ENCODE data around the gene OGFOD3. TPM values are rescaled to one million over a fixed set of nuclear protein-coding genes. Genes with fewer than 3 reads are reported as not detected.
A peak's percentile ranks its signal among the peaks of the same experiment; 100 is the strongest.
"Not testable (repeated sequence)": the region's sequence is repeated elsewhere in the genome, so short reads cannot be mapped to it uniquely, and the experiment has no call there.

Gene OGFOD3
- total RNA-seq, 4 donors from 2014 or later: 25.8 to 72.1 (median 27.7) TPM

DNA sequence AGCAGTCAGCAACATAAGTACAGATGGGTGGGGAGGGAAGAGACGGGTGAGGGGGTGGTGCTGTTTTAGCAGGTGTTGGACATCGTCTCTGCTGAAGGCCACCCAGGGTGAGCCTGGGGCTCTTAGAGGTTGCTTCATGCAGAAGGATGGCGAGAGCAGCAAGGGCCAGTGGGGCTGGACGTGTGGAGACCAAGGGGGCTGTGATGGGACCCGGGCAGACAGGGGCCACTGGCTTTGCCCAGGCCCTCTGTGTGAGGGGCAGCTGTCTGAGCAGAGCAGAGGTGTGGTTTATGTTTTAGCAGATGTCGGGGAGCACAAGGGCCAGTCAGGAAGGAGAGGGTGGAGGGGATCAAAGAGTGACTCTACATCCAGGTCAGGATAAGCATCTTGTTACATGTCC lies 45.0 kb upstream of the OGFOD3 start:
- Histone ChIP-seq H3K27ac (no peak overlapping the region), H3K27me3 (no peaks in the 10 kb centered on the region), H3K9me3 (no peaks in the 10 kb centered on the region), H3K4me3 (no peak overlapping the region), H3K4me1 (peaks cover 7 to 9% of the 10 kb centered on the region in 2 donors), H3K36me3 (peaks cover 0 to 74% of the 10 kb centered on the region in 2 donors)
- TF ChIP-seq, protein P1, sequence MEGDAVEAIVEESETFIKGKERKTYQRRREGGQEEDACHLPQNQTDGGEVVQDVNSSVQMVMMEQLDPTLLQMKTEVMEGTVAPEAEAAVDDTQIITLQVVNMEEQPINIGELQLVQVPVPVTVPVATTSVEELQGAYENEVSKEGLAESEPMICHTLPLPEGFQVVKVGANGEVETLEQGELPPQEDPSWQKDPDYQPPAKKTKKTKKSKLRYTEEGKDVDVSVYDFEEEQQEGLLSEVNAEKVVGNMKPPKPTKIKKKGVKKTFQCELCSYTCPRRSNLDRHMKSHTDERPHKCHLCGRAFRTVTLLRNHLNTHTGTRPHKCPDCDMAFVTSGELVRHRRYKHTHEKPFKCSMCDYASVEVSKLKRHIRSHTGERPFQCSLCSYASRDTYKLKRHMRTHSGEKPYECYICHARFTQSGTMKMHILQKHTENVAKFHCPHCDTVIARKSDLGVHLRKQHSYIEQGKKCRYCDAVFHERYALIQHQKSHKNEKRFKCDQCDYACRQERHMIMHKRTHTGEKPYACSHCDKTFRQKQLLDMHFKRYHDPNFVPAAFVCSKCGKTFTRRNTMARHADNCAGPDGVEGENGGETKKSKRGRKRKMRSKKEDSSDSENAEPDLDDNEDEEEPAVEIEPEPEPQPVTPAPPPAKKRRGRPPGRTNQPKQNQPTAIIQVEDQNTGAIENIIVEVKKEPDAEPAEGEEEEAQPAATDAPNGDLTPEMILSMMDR (IDR thresholded peaks at IDR 0.05 in 4 of 5, conservative IDR thresholded peaks at IDR 0.05 in 1 of 5): no peak
- no peak for TF ChIP-seq POLR2A (IDR thresholded peaks at IDR 0.05)
- DNase-seq: no peak
- in situ Hi-C loops (cut with MboI; ENCODE audit: low sequenced_read_pairs in 4 of 4) (no loop called here), intact Hi-C loops (cut with DNase I; ENCODE audit: low total_unique reads) (no loop called here)
- no peak for ATAC-seq

DNA sequence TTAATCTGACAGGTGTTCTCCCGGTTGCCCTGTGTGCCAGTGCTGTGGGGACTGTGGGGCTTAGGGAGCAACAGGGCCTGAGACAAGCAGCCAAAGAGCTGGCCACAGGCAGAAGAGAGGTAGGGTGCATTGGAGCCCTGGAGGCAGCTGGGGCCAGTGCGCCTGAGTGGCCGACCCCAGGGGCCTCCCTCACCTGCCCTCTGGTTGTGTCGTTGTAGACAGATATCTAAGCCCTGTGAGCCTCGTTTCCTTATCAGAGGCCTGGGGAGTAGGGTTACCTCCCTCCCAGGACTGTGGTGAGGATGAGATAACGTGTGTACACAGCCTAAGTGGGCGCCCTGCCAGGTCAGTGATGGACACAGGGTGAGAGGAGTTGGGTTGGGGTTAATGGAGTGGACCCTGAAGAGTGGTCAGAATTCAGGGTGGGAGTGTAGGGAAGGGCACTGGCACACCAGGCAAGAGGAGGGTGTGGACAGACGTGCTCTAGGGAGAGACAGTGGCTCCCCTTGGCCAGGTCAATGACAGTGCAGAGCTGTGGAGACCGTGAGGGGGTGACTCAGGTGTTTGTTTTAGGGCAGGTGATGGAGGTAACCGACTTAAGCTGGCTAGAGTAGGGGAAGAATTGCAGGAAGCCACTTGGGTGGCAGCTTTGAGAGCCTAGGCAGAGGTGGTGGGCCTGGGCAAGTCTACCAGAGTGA lies 43.6 kb upstream of the OGFOD3 start:
- in situ Hi-C loops (cut with MboI; ENCODE audit: low sequenced_read_pairs in 4 of 4): no loop called here
- peaks cover 15 to 17% of the 10 kb centered on the region in 2 donors for H3K4me1 ChIP-seq

DNA sequence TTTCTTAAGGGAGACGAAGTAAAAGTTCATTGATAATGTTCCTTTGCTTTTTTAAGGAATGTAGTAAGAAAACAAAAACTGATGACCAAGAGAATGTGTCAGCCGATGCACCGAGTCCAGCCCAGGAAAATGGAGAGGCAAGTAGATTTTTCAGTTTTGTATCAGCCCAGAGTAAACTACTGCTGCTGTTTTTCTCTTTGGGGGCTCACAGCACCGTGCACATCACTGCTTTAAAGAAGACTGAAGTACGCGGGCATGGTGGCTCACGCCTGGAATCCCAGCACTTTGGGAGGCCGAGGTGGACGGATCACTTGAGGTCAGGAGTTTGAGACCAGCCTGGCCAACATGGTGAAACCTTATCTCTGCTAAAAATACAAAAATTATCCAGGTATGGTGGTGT lies 41.5 kb upstream of the OGFOD3 start:
- H3K9me3 ChIP-seq; DNase-seq; H3K27me3 ChIP-seq; H3K4me3 ChIP-seq; ATAC-seq; H3K27ac ChIP-seq; in situ Hi-C loops (cut with MboI; ENCODE audit: low sequenced_read_pairs in 4 of 4): not testable (repeated sequence)
- H3K4me1 ChIP-seq: peaks cover 16 to 21% of the 10 kb centered on the region in 2 donors
- intact Hi-C loops (cut with DNase I; ENCODE audit: low total_unique reads): loop anchor here (2.0 to 10.0 kb wide), 2 partner anchors 95 to 535 kb away; partner anchors contain the start of gene MAFG
- peaks cover 0 to 46% of the 10 kb centered on the region in 2 donors for H3K36me3 ChIP-seq

More for the DNA sequence above, 43.6 kb upstream of the OGFOD3 start:
- Histone ChIP-seq H3K9me3 (no peaks in the 10 kb centered on the region), H3K4me3 (no peak overlapping the region), H3K27ac (no peak overlapping the region), H3K27me3 (no peaks in the 10 kb centered on the region), H3K36me3 (peaks cover 0 to 60% of the 10 kb centered on the region in 2 donors)
- intact Hi-C loops (cut with DNase I; ENCODE audit: low total_unique reads): no loop called here
- TF ChIP-seq, protein P1 (IDR thresholded peaks at IDR 0.05 in 4 of 5, conservative IDR thresholded peaks at IDR 0.05 in 1 of 5): no peak
- no peak for TF ChIP-seq POLR2A (IDR thresholded peaks at IDR 0.05)
- DNase-seq (no peak), ATAC-seq (no peak)

DNA sequence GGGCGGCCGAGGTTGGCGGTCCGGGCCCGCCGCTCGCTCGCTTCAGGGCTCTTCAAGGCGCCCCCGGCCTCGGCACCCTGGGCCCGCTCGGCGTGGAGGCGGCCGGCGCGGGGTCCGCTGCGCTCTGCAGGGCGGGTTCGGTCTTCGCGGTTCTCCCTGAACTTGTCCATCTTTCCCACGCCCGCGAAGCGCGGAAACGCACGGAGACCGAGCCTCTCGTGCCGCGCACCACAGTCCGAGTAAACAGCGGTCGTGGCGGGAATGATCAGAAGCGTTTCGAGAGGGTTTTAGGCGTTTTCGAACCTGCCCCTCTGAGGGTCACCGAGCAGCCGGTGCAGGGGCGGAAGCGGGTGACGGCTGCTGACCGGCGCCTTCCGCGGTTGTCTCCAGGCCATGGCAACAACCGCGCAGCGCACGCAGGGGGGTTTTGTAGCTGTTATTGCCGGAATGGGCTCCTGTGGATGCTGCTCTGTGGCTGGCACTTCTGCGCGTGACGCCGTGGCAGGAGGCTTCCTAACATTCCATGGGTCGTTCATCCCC lies 40.6 kb upstream of the OGFOD3 start:
- in situ Hi-C loops (cut with MboI; ENCODE audit: low sequenced_read_pairs in 4 of 4): no loop called here

More for the DNA sequence above, 40.6 kb upstream of the OGFOD3 start:
- H3K27me3 ChIP-seq: no peaks in the 10 kb centered on the region
- H3K27ac ChIP-seq: peak overlapping the region; percentile 99 to 100 (median 100)
- peaks cover 0 to 36% of the 10 kb centered on the region in 2 donors for H3K36me3 ChIP-seq
- DNase-seq (no peak), ATAC-seq (peak in 1 of 2 donors; percentile 0)
- peak overlapping the region; percentile 75 to 98 (median 80) for H3K4me3 ChIP-seq
- H3K4me1 ChIP-seq: peaks cover 16 to 21% of the 10 kb centered on the region in 2 donors
- H3K9me3 ChIP-seq: no peaks in the 10 kb centered on the region
- no peak for TF ChIP-seq POLR2A (IDR thresholded peaks at IDR 0.05)
- TF ChIP-seq, protein P1 (IDR thresholded peaks at IDR 0.05 in 4 of 5, conservative IDR thresholded peaks at IDR 0.05 in 1 of 5): no peak
- intact Hi-C loops (cut with DNase I; ENCODE audit: low total_unique reads): loop anchor here (1.0 to 10.0 kb wide), 4 partner anchors 35 to 534 kb away; partner anchors contain the start of genes FOXK2 and MAFG

Data from gastrocnemius medialis (tissue), 4 donors.